Measurements from ENCODE around the gene OLFM1. TPM values are rescaled to one million over a fixed set of nuclear protein-coding genes. Genes with fewer than 3 reads are reported as not detected.

The OLFM1 gene
- total and polyA plus RNA-seq, 4 donors, result 2.0 to 5.9 (median 4.4) TPM

DNA sequence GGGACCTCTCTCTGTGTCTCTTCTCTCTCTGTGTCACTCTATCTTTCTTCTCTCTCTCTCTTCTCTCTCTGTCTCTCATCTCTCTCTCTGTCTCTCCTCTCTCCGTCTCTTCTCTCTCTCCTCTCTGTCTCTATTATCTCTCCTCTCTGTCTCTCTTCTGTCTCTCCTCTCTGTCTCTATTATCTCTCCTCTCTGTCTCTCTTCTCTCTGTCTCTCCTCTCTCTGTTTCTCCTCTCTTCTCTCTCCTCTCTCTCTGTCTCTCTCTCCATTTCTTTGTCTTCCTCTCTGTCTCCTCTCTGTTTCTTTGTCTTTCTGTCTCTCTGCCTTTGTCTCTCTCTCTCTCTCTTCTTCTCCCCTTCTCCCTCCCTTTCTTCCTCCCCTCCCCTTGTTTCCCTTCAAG lies 3.2 kb upstream of the OLFM1 start:
- Histone ChIP-seq H3K9me3 (ENCODE audit: control insufficient read depth in 4 of 4, low read length in 3 of 4) (no peaks in the 10 kb centered on the region), H3K36me3 (ENCODE audit: control insufficient read depth in 4 of 4, insufficient read depth in 3 of 4, low read depth in 1 of 4, low read length in 3 of 4) (no peaks in the 10 kb centered on the region), H3K4me1 (ENCODE audit: control insufficient read depth in 4 of 4, insufficient read depth in 4 of 4, low read length in 3 of 4) (peaks cover 7 to 24% (median 13%) of the 10 kb centered on the region in 4 donors), H3K27ac (ENCODE audit: low read depth in 1 of 2, low read length in 2 of 2) (no peak overlapping the region), H3K4me3 (ENCODE audit: low read depth in 1 of 3, low read length in 3 of 3) (no peak overlapping the region), H3K9ac (ENCODE audit: low read depth in 1 of 2, low read length in 2 of 2) (no peak overlapping the region), H3K27me3 (ENCODE audit: control insufficient read depth in 4 of 4, insufficient read depth in 4 of 4, low read length in 3 of 4) (peaks cover 0 to 7% (median 2%) of the 10 kb centered on the region in 4 donors)
- no peak for TF ChIP-seq FOXA2 (IDR thresholded peaks at IDR 0.05)
- TF ChIP-seq, protein P1, sequence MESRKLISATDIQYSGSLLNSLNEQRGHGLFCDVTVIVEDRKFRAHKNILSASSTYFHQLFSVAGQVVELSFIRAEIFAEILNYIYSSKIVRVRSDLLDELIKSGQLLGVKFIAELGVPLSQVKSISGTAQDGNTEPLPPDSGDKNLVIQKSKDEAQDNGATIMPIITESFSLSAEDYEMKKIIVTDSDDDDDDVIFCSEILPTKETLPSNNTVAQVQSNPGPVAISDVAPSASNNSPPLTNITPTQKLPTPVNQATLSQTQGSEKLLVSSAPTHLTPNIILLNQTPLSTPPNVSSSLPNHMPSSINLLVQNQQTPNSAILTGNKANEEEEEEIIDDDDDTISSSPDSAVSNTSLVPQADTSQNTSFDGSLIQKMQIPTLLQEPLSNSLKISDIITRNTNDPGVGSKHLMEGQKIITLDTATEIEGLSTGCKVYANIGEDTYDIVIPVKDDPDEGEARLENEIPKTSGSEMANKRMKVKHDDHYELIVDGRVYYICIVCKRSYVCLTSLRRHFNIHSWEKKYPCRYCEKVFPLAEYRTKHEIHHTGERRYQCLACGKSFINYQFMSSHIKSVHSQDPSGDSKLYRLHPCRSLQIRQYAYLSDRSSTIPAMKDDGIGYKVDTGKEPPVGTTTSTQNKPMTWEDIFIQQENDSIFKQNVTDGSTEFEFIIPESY (IDR thresholded peaks at IDR 0.05), result no peak
- TF ChIP-seq YY1 (IDR thresholded peaks at IDR 0.05), result no peak
- no peak for TF ChIP-seq JUND (IDR thresholded peaks at IDR 0.05)
- TF ChIP-seq HNF4A (conservative IDR thresholded peaks at IDR 0.05), result no peak
- no peak for TF ChIP-seq SP1 (IDR thresholded peaks at IDR 0.05)
- no peak for TF ChIP-seq RAD21 (IDR thresholded peaks at IDR 0.05)
- TF ChIP-seq EGR1 (IDR thresholded peaks at IDR 0.05; ENCODE audit: low read depth in 2 of 2), result no peak
- TF ChIP-seq HNF4G (IDR thresholded peaks at IDR 0.05), result no peak
- TF ChIP-seq, protein P2, sequence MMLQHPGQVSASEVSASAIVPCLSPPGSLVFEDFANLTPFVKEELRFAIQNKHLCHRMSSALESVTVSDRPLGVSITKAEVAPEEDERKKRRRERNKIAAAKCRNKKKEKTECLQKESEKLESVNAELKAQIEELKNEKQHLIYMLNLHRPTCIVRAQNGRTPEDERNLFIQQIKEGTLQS (IDR thresholded peaks at IDR 0.05), result no peak
- TF ChIP-seq NR2F2 (IDR thresholded peaks at IDR 0.05), result no peak
- TF ChIP-seq, protein P3, sequence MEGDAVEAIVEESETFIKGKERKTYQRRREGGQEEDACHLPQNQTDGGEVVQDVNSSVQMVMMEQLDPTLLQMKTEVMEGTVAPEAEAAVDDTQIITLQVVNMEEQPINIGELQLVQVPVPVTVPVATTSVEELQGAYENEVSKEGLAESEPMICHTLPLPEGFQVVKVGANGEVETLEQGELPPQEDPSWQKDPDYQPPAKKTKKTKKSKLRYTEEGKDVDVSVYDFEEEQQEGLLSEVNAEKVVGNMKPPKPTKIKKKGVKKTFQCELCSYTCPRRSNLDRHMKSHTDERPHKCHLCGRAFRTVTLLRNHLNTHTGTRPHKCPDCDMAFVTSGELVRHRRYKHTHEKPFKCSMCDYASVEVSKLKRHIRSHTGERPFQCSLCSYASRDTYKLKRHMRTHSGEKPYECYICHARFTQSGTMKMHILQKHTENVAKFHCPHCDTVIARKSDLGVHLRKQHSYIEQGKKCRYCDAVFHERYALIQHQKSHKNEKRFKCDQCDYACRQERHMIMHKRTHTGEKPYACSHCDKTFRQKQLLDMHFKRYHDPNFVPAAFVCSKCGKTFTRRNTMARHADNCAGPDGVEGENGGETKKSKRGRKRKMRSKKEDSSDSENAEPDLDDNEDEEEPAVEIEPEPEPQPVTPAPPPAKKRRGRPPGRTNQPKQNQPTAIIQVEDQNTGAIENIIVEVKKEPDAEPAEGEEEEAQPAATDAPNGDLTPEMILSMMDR (IDR thresholded peaks at IDR 0.05; ENCODE audit: low read depth, low read length, missing input control), result no peak
- TF ChIP-seq, protein P4, sequence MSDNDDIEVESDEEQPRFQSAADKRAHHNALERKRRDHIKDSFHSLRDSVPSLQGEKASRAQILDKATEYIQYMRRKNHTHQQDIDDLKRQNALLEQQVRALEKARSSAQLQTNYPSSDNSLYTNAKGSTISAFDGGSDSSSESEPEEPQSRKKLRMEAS (IDR thresholded peaks at IDR 0.05), result no peak
- DNase-seq (ENCODE audit: low spot score), result no peak
- 67% methylated on average over 1 of the region's 1 CpG for WGBS

DNA sequence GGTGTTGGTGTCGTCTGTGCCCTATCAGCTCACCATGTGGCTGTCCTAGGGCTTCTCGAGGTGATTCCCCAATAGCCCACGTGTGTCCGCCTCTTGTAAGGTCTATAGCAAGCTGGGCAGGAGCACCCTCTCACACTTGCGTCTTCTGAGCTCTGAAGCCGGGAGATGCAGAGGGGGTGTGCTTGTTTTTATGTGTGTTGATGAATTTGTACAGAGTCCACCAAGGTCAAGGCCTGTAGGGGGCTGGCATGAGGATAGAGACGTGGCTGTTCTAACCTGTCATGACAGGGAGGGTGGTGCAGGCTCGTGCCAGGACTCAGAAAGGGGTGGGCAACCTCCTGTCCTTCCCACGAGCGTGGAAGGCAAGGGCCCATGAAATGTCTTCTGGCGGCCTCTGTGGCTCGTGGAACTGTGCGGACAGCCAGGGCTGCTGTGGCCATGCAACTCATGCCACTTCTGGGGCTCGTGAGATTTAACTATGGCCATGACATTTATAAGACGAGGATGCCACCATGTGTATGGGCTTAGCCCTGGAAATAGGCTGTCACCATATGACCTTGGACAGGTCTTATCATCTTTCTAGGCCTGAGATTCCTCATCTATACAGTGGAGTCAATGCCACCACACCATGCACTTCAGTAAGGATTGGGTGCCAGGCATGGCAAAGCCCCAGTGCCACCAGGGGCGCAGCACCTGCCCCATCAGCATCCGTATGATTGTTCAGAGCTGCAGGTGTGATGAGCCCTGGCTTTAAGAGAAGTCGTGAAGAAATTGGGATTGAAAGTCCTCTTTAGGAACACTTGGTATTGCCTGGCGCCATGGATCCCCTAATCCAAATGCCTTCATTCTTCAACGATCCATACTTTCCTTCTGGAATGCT lies 2.3 kb upstream of the OLFM1 start:
- H3K27me3 ChIP-seq (ENCODE audit: control insufficient read depth in 4 of 4, insufficient read depth in 4 of 4, low read length in 3 of 4), result peaks cover 0 to 7% (median 2%) of the 10 kb centered on the region in 4 donors
- no peak overlapping the region for H3K4me3 ChIP-seq (ENCODE audit: low read depth in 1 of 3, low read length in 3 of 3)
- no peak overlapping the region for H3K9ac ChIP-seq (ENCODE audit: low read depth in 1 of 2, low read length in 2 of 2)
- DNase-seq (ENCODE audit: low spot score), result no peak
- H3K27ac ChIP-seq (ENCODE audit: low read depth in 1 of 2, low read length in 2 of 2), result no peak overlapping the region
- no peaks in the 10 kb centered on the region for H3K36me3 ChIP-seq (ENCODE audit: control insufficient read depth in 4 of 4, insufficient read depth in 3 of 4, low read depth in 1 of 4, low read length in 3 of 4)
- TF ChIP-seq, protein P1 (IDR thresholded peaks at IDR 0.05), result no peak
- TF ChIP-seq HNF4A (conservative IDR thresholded peaks at IDR 0.05) (no peak), EGR1 (IDR thresholded peaks at IDR 0.05; ENCODE audit: low read depth in 2 of 2) (no peak), FOXA2 (IDR thresholded peaks at IDR 0.05) (no peak), NR2F2 (IDR thresholded peaks at IDR 0.05) (no peak), FOXA1 (IDR thresholded peaks at IDR 0.05) (no peak), YY1 (IDR thresholded peaks at IDR 0.05) (no peak), JUND (IDR thresholded peaks at IDR 0.05) (no peak), TAF1 (conservative IDR thresholded peaks at IDR 0.05) (no peak)
- TF ChIP-seq, protein P2 (IDR thresholded peaks at IDR 0.05), result no peak
- TF ChIP-seq, protein P4 (IDR thresholded peaks at IDR 0.05), result no peak
- TF ChIP-seq, protein P3 (IDR thresholded peaks at IDR 0.05; ENCODE audit: low read depth, low read length, missing input control), result no peak
- TF ChIP-seq, protein P5, sequence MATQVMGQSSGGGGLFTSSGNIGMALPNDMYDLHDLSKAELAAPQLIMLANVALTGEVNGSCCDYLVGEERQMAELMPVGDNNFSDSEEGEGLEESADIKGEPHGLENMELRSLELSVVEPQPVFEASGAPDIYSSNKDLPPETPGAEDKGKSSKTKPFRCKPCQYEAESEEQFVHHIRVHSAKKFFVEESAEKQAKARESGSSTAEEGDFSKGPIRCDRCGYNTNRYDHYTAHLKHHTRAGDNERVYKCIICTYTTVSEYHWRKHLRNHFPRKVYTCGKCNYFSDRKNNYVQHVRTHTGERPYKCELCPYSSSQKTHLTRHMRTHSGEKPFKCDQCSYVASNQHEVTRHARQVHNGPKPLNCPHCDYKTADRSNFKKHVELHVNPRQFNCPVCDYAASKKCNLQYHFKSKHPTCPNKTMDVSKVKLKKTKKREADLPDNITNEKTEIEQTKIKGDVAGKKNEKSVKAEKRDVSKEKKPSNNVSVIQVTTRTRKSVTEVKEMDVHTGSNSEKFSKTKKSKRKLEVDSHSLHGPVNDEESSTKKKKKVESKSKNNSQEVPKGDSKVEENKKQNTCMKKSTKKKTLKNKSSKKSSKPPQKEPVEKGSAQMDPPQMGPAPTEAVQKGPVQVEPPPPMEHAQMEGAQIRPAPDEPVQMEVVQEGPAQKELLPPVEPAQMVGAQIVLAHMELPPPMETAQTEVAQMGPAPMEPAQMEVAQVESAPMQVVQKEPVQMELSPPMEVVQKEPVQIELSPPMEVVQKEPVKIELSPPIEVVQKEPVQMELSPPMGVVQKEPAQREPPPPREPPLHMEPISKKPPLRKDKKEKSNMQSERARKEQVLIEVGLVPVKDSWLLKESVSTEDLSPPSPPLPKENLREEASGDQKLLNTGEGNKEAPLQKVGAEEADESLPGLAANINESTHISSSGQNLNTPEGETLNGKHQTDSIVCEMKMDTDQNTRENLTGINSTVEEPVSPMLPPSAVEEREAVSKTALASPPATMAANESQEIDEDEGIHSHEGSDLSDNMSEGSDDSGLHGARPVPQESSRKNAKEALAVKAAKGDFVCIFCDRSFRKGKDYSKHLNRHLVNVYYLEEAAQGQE (IDR thresholded peaks at IDR 0.05), result no peak
- no peaks in the 10 kb centered on the region for H3K9me3 ChIP-seq (ENCODE audit: control insufficient read depth in 4 of 4, low read length in 3 of 4)
- peaks cover 7 to 24% (median 13%) of the 10 kb centered on the region in 4 donors for H3K4me1 ChIP-seq (ENCODE audit: control insufficient read depth in 4 of 4, insufficient read depth in 4 of 4, low read length in 3 of 4)
- 68% methylated on average over 20 of the region's 20 CpGs for WGBS

All from liver (tissue), 9 donors.